Liver (tissue), 3 donors: Measurements from ENCODE around the gene WNT5A.

Experiments
- CTCF ChIP-seq: fragments of 150-350 bp; IDR thresholded peaks from 2 replicates; pipeline ENCODE4 v1.5.1; 2017; ENCODE audit warnings: improper control_type of control experiment, low read depth, low read length; ENCODE audit not compliant: missing input control
- EGR1 ChIP-seq, 2 donors: IDR thresholded peaks; 2 replicates each; pipeline ENCODE4 v1.6.1; 2016 to 2018; ENCODE audit warnings: antibody characterized with exemption in 2 of 2, low read depth in 2 of 2
- JUND ChIP-seq, 2 donors: IDR thresholded peaks; 2 replicates each; pipeline ENCODE4 v1.6.1; 2016; ENCODE audit warnings: antibody characterized with exemption in 2 of 2
- MAX ChIP-seq: IDR thresholded peaks from 2 replicates; pipeline ENCODE4 v1.6.1; 2016; ENCODE audit warnings: antibody characterized with exemption
- RAD21 ChIP-seq, 2 donors: IDR thresholded peaks; 2 replicates each; pipeline ENCODE4 v1.6.1; 2016; ENCODE audit warnings: antibody characterized with exemption in 2 of 2, mild to moderate bottlenecking in 2 of 2
- RXRA ChIP-seq, 2 donors: IDR thresholded peaks; 2 replicates each; pipeline ENCODE4 v1.6.1; 2017 to 2018; ENCODE audit warnings: antibody characterized with exemption in 2 of 2, mild to moderate bottlenecking in 1 of 2
- donor health status: healthy.
- donor health status: healthy.

GRCh38 chr3:55500555-55501330 lies 13.6 kb upstream of the WNT5A start:
- TF ChIP-seq CTCF (no peak), MAX (no peak), RAD21 (IDR thresholded peaks at IDR 0.05) (no peak), EGR1 (IDR thresholded peaks at IDR 0.05; ENCODE audit: low read depth in 2 of 2) (no peak), JUND (IDR thresholded peaks at IDR 0.05) (no peak), RXRA (IDR thresholded peaks at IDR 0.05) (no peak)
